ENCODE results near the gene PDE6G. TPM values are rescaled to one million over a fixed set of nuclear protein-coding genes. Genes with fewer than 3 reads are reported as not detected.

The PDE6G gene
- total and polyA plus RNA-seq, 3 experiments from 2014 or later: 1.5 to 2.2 (median 1.9) TPM

GRCh38 chr17:81652906-81653771 lies 3.2 kb downstream of the PDE6G start:
- H3K9me3 ChIP-seq (ENCODE audit: low read length): no peaks in the 10 kb centered on the region
- peak in 1 of 5 donors; percentile 20 for DNase-seq
- no peaks in the 10 kb centered on the region for H3K27me3 ChIP-seq (ENCODE audit: insufficient read depth, low read length, poor library complexity, severe bottlenecking)
- H3K4me3 ChIP-seq (ENCODE audit: low read length): no peak overlapping the region
- ChIA-PET POLR2A (interaction anchor here (0.6 kb wide), 1 partner anchor 219 kb away, joined by 3 read pairs; no protein-coding TSS in a partner anchor), CTCF (no interaction called here)
- peaks cover 3 to 16% (median 6%) of the 10 kb centered on the region in 3 donors for H3K4me1 Mint-ChIP-seq
- peak overlapping the region in 4 of 7 donors; percentile 19 to 67 (median 45) for H3K4me3 Mint-ChIP-seq
- peaks cover 9% of the 10 kb centered on the region for H3K4me1 ChIP-seq (ENCODE audit: insufficient read depth, low read length)
- H3K27ac ChIP-seq (ENCODE audit: low read depth, low read length): no peak overlapping the region
- H3K36me3 ChIP-seq (ENCODE audit: insufficient read depth, low read length): no peaks in the 10 kb centered on the region
- H3K27ac Mint-ChIP-seq: no peak overlapping the region
- H3K36me3 Mint-ChIP-seq: peaks cover 0 to 4% (median 0%) of the 10 kb centered on the region in 3 donors
- peaks cover 20 to 24% of the 10 kb centered on the region in 2 donors for H3K27me3 Mint-ChIP-seq
- H3K9me3 Mint-ChIP-seq: no peaks in the 10 kb centered on the region

GRCh38 chr17:81651692-81652091 lies 4.7 kb downstream of the PDE6G start:
- Mint-ChIP-seq H3K27me3 (peaks cover 25 to 29% of the 10 kb centered on the region in 2 donors), H3K36me3 (peaks cover 0 to 4% (median 0%) of the 10 kb centered on the region in 3 donors), H3K9me3 (no peaks in the 10 kb centered on the region), H3K4me1 (peaks cover 0 to 16% (median 3%) of the 10 kb centered on the region in 3 donors), H3K27ac (peak overlapping the region in 1 of 8 donors; percentile 34), H3K4me3 (peak overlapping the region in 1 of 7 donors; percentile 64)
- no peak for DNase-seq
- Histone ChIP-seq H3K27me3 (ENCODE audit: insufficient read depth, low read length, poor library complexity, severe bottlenecking) (no peaks in the 10 kb centered on the region), H3K36me3 (ENCODE audit: insufficient read depth, low read length) (no peaks in the 10 kb centered on the region), H3K27ac (ENCODE audit: low read depth, low read length) (no peak overlapping the region), H3K4me1 (ENCODE audit: insufficient read depth, low read length) (peaks cover 9% of the 10 kb centered on the region), H3K9me3 (ENCODE audit: low read length) (no peaks in the 10 kb centered on the region), H3K4me3 (ENCODE audit: low read length) (no peak overlapping the region)
- ChIA-PET CTCF (no interaction called here), POLR2A (no interaction called here)

- H3K27me3 ChIP-seq (ENCODE audit: insufficient read depth, low read length, poor library complexity, severe bottlenecking): no peaks in the 10 kb centered on the region
- H3K36me3 ChIP-seq (ENCODE audit: insufficient read depth, low read length): no peaks in the 10 kb centered on the region
- H3K4me3 Mint-ChIP-seq: no peak overlapping the region
- peaks cover 0 to 16% (median 3%) of the 10 kb centered on the region in 3 donors for H3K4me1 Mint-ChIP-seq
- ChIA-PET CTCF (no interaction called here), POLR2A (no interaction called here)
- no peak overlapping the region for H3K27ac ChIP-seq (ENCODE audit: low read depth, low read length)
- H3K4me3 ChIP-seq (ENCODE audit: low read length): no peak overlapping the region
- no peak overlapping the region for H3K27ac Mint-ChIP-seq
- H3K27me3 Mint-ChIP-seq: peaks cover 25 to 29% of the 10 kb centered on the region in 2 donors
- H3K4me1 ChIP-seq (ENCODE audit: insufficient read depth, low read length): peaks cover 9% of the 10 kb centered on the region
- no peak for DNase-seq
- H3K36me3 Mint-ChIP-seq: peaks cover 0 to 4% (median 0%) of the 10 kb centered on the region in 3 donors
- H3K9me3 ChIP-seq (ENCODE audit: low read length): no peaks in the 10 kb centered on the region
- no peaks in the 10 kb centered on the region for H3K9me3 Mint-ChIP-seq
Observed at GRCh38 chr17:81650951-81651350, 5.4 kb downstream of the PDE6G start.

DNA sequence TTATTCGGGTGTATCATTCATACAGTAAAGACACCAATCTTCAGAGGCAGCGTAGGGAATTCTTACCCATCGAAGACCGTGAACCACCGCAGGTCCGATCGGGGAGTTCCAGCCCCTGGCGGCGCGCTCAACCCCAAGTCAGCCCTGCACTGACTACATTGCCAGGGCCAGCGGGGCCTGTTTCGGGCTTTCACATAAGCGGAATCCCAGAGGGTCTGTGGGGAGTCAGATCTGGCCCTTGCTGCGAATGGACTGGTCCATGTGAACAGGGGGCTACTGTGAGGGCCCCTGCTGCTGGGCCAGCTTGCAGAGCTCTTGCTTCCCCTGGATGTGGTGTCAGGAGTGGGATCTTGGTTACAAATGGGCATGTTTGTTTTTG lies 7.6 kb downstream of the PDE6G start:
- H3K4me3 Mint-ChIP-seq: no peak overlapping the region
- H3K4me1 Mint-ChIP-seq: peaks cover 0 to 13% (median 3%) of the 10 kb centered on the region in 3 donors
- no peaks in the 10 kb centered on the region for H3K9me3 Mint-ChIP-seq
- POLR2A ChIA-PET: no interaction called here
- Histone ChIP-seq H3K27ac (ENCODE audit: low read depth, low read length) (no peak overlapping the region), H3K9me3 (ENCODE audit: low read length) (no peaks in the 10 kb centered on the region), H3K4me3 (ENCODE audit: low read length) (no peak overlapping the region), H3K36me3 (ENCODE audit: insufficient read depth, low read length) (no peaks in the 10 kb centered on the region), H3K4me1 (ENCODE audit: insufficient read depth, low read length) (peaks cover 8% of the 10 kb centered on the region), H3K27me3 (ENCODE audit: insufficient read depth, low read length, poor library complexity, severe bottlenecking) (no peaks in the 10 kb centered on the region)
- DNase-seq: no peak
- peak overlapping the region in 1 of 8 donors; percentile 77 for H3K27ac Mint-ChIP-seq
- CTCF ChIA-PET: no interaction called here
- H3K27me3 Mint-ChIP-seq: peaks cover 25 to 28% of the 10 kb centered on the region in 2 donors
- peaks cover 0 to 4% (median 0%) of the 10 kb centered on the region in 3 donors for H3K36me3 Mint-ChIP-seq

DNA sequence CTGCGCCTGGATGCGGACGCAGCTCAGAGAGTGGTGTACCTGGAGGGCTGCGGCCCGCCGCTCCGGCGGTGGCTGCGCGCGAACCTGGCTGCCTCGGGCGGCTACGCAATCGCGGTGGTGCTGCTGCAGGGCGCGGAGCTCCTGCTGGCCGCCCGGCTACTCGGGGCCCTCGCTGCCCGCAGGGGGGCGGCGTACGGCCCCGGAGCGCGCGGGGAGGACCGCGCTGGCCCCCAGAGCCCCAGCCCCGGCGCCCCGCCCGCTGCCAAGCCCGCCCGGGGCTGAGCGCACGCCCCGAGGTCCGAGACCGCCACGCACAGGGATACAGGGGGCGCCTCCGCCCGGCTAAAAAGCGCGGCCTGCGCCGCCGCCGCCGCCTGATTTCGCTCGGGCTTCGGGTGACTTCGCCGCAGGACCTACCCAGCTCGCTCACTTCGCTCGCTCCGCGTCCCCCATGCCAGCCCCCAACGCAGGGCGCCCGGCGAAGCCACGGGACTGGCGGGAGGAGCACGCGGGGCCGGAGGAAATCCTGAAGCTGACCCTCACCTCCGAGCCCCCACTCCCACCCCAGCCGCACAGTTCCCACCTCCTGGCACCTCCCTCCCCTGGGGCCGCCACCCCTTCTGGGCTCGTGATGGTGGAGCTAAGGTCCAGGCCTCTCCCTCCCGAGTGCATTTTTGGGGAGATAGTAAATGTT lies 8.2 kb downstream of the PDE6G start:
- Histone ChIP-seq H3K4me3 (ENCODE audit: low read length) (no peak overlapping the region), H3K4me1 (ENCODE audit: insufficient read depth, low read length) (peaks cover 2% of the 10 kb centered on the region), H3K36me3 (ENCODE audit: insufficient read depth, low read length) (no peaks in the 10 kb centered on the region), H3K27ac (ENCODE audit: low read depth, low read length) (no peak overlapping the region), H3K9me3 (ENCODE audit: low read length) (no peaks in the 10 kb centered on the region), H3K27me3 (ENCODE audit: insufficient read depth, low read length, poor library complexity, severe bottlenecking) (no peaks in the 10 kb centered on the region)
- Mint-ChIP-seq H3K4me1 (peaks cover 0 to 8% (median 0%) of the 10 kb centered on the region in 3 donors), H3K27ac (no peak overlapping the region), H3K27me3 (peaks cover 22 to 25% of the 10 kb centered on the region in 2 donors), H3K4me3 (no peak overlapping the region), H3K9me3 (no peaks in the 10 kb centered on the region), H3K36me3 (peaks cover 0 to 4% (median 0%) of the 10 kb centered on the region in 3 donors)
- POLR2A ChIA-PET: interaction anchor here (0.8 kb wide), 1 partner anchor 23 kb away, joined by 5 read pairs; no protein-coding TSS in a partner anchor
- no peak for DNase-seq
- CTCF ChIA-PET: no interaction called here

DNA sequence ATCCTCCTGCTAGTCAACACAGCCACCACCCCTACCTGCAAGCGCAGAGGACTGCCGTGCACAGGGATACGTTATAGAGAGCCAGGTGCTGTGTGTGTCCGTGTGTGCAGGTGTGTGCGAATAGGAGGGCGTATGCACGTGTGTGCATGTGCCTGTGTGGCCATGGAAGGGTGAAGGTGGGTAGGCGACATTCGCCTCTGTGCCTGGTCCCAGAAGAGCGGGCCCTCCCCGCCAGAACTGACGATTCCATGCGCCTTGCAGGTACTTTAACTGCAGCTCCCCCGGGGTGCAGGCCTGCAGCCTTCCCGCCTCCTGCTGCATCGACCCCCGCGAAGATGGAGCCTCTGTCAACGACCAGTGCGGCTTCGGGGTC lies 8.7 kb downstream of the PDE6G start:
- no peak overlapping the region for H3K4me3 ChIP-seq (ENCODE audit: low read length)
- ChIA-PET POLR2A (interaction anchor here (0.8 kb wide), 1 partner anchor 23 kb away, joined by 5 read pairs; no protein-coding TSS in a partner anchor), CTCF (no interaction called here)
- H3K9me3 ChIP-seq (ENCODE audit: low read length): no peaks in the 10 kb centered on the region
- peaks cover 0 to 4% (median 0%) of the 10 kb centered on the region in 3 donors for H3K36me3 Mint-ChIP-seq
- H3K4me1 Mint-ChIP-seq: peaks cover 0 to 3% (median 0%) of the 10 kb centered on the region in 3 donors
- H3K27ac Mint-ChIP-seq: no peak overlapping the region
- no peak overlapping the region for H3K4me3 Mint-ChIP-seq
- H3K27me3 Mint-ChIP-seq: peaks cover 21 to 25% of the 10 kb centered on the region in 2 donors
- no peaks in the 10 kb centered on the region for H3K4me1 ChIP-seq (ENCODE audit: insufficient read depth, low read length)
- H3K36me3 ChIP-seq (ENCODE audit: insufficient read depth, low read length): no peaks in the 10 kb centered on the region
- H3K27me3 ChIP-seq (ENCODE audit: insufficient read depth, low read length, poor library complexity, severe bottlenecking): no peaks in the 10 kb centered on the region
- DNase-seq: no peak
- no peak overlapping the region for H3K27ac ChIP-seq (ENCODE audit: low read depth, low read length)
- no peaks in the 10 kb centered on the region for H3K9me3 Mint-ChIP-seq

GRCh38 chr17:81646869-81647600 lies 9.3 kb downstream of the PDE6G start:
- CTCF ChIA-PET: interaction anchor here (1.2 kb wide), 1 partner anchor 9 kb away, joined by 3 read pairs; the partner anchor contains the start of gene PDE6G
- H3K4me1 Mint-ChIP-seq: peaks cover 0 to 3% (median 0%) of the 10 kb centered on the region in 3 donors
- no peaks in the 10 kb centered on the region for H3K9me3 Mint-ChIP-seq
- no peak overlapping the region for H3K4me3 Mint-ChIP-seq
- peaks cover 0 to 4% (median 0%) of the 10 kb centered on the region in 3 donors for H3K36me3 Mint-ChIP-seq
- H3K9me3 ChIP-seq (ENCODE audit: low read length): no peaks in the 10 kb centered on the region
- H3K36me3 ChIP-seq (ENCODE audit: insufficient read depth, low read length): no peaks in the 10 kb centered on the region
- H3K27ac Mint-ChIP-seq: no peak overlapping the region
- POLR2A ChIA-PET: interaction anchor here (0.8 kb wide), 1 partner anchor 22 kb away, joined by 5 read pairs; no protein-coding TSS in a partner anchor
- no peaks in the 10 kb centered on the region for H3K4me1 ChIP-seq (ENCODE audit: insufficient read depth, low read length)
- no peaks in the 10 kb centered on the region for H3K27me3 ChIP-seq (ENCODE audit: insufficient read depth, low read length, poor library complexity, severe bottlenecking)
- H3K27ac ChIP-seq (ENCODE audit: low read depth, low read length): no peak overlapping the region
- no peak overlapping the region for H3K4me3 ChIP-seq (ENCODE audit: low read length)
- peaks cover 21 to 24% of the 10 kb centered on the region in 2 donors for H3K27me3 Mint-ChIP-seq
- no peak for DNase-seq
